Activated T-cell treated with anti-CD3 and anti-CD28 coated beads, Interleukin-2, amount 50 U/mL, for 1 hour (primary cell): ENCODE measurements around the gene ITGA11.
A peak's percentile ranks its signal among the peaks of the same experiment; 100 is the strongest.

Source experiments
- DNase-seq: peaks from one replicate; pipeline ENCODE4 v3.0.0-alpha.2; 2020

The ITGA11 gene

GRCh38 chr15:68284616-68285258 is 147.2 kb downstream of the ITGA11 start:
- no peak for DNase-seq

GRCh38 chr15:68283401-68283800 is 148.6 kb downstream of the ITGA11 start:
- no peak for DNase-seq

- DNase-seq, result no peak
These were observed 151.0 kb downstream of the ITGA11 start for GRCh38 chr15:68281008-68281407.

- no peak for DNase-seq
These were observed 151.9 kb downstream of the ITGA11 start for GRCh38 chr15:68279779-68280753.

GRCh38 chr15:68278595-68279405 is 153.2 kb downstream of the ITGA11 start:
- no peak for DNase-seq

GRCh38 chr15:68278345-68278594 is 153.7 kb downstream of the ITGA11 start:
- DNase-seq, result no peak

- peak; percentile 90 for DNase-seq
These were observed 154.2 kb downstream of the ITGA11 start, which contains the start of gene FEM1B for GRCh38 chr15:68277603-68278344. TSS of gene FEM1B (plus strand) at chr15:68277745. CDS start at chr15:68278418, 673 bp downstream.

- DNase-seq, result no peak
These were observed 154.8 kb downstream of the ITGA11 start for GRCh38 chr15:68277131-68277602.

GRCh38 chr15:68276668-68277067 is 155.3 kb downstream of the ITGA11 start:
- DNase-seq, result no peak

GRCh38 chr15:68275165-68275746 is 156.7 kb downstream of the ITGA11 start:
- no peak for DNase-seq

GRCh38 chr15:68274201-68274848 is 157.6 kb downstream of the ITGA11 start:
- DNase-seq, result no peak

GRCh38 chr15:68272721-68273271 is 159.2 kb downstream of the ITGA11 start:
- no peak for DNase-seq

GRCh38 chr15:68271854-68272471 is 160.0 kb downstream of the ITGA11 start:
- DNase-seq, result no peak

GRCh38 chr15:68268405-68268804 is 163.6 kb downstream of the ITGA11 start:
- no peak for DNase-seq

- DNase-seq, result no peak
These were observed 166.3 kb downstream of the ITGA11 start for GRCh38 chr15:68265674-68266073.

GRCh38 chr15:68265081-68265480 is 166.9 kb downstream of the ITGA11 start:
- no peak for DNase-seq

GRCh38 chr15:68264282-68264681 is 167.7 kb downstream of the ITGA11 start:
- DNase-seq, result no peak

- DNase-seq, result no peak
These were observed 169.2 kb downstream of the ITGA11 start for GRCh38 chr15:68262514-68263356.

GRCh38 chr15:68261980-68262379 is 170.0 kb downstream of the ITGA11 start:
- no peak for DNase-seq

GRCh38 chr15:68261241-68261640 is 170.7 kb downstream of the ITGA11 start:
- no peak for DNase-seq
